Neuronal stem cell (in vitro differentiated cells): ENCODE results near the gene CELF4.
A peak's percentile ranks its signal among the peaks of the same experiment; 100 is the strongest.

Experiments used
- DNase-seq: peaks from one replicate; pipeline ENCODE4 v3.0.0-alpha.2; 2013; ENCODE audit warnings: low spot score
- H2AFZ ChIP-seq: one replicate; pipeline ENCODE4 v1.6.1; 2013; ENCODE audit warnings: mild to moderate bottlenecking, low read length, inconsistent platforms
- H2AK5ac ChIP-seq: 2 replicates; pipeline ENCODE4 v1.6.1; 2013; ENCODE audit warnings: low read depth, mild to moderate bottlenecking, inconsistent platforms, low read length, moderate library complexity, mixed read lengths
- H2BK120ac ChIP-seq: 2 replicates; pipeline ENCODE4 v1.6.1; 2013; ENCODE audit warnings: low read depth, mild to moderate bottlenecking, inconsistent platforms, low read length, moderate library complexity, mixed read lengths
- H2BK12ac ChIP-seq: one replicate; pipeline ENCODE4 v1.6.1; 2013; ENCODE audit warnings: low read length, inconsistent platforms
- H2BK15ac ChIP-seq: 2 replicates; pipeline ENCODE4 v1.6.1; 2013; ENCODE audit warnings: mild to moderate bottlenecking, low read length, inconsistent platforms, mixed read lengths
- H2BK5ac ChIP-seq: one replicate; pipeline ENCODE4 v1.6.1; 2013; ENCODE audit warnings: inconsistent platforms, mild to moderate bottlenecking, low read length, moderate library complexity
- H3K14ac ChIP-seq: one replicate; pipeline ENCODE4 v1.6.1; 2013; ENCODE audit warnings: low read length, inconsistent platforms
- H3K18ac ChIP-seq: 2 replicates; pipeline ENCODE4 v1.6.1; 2013; ENCODE audit warnings: low read length, inconsistent platforms
- H3K23ac ChIP-seq: 2 replicates; pipeline ENCODE4 v1.6.1; 2013; ENCODE audit warnings: low read depth, mild to moderate bottlenecking, mixed read lengths, low read length, inconsistent platforms; ENCODE audit not compliant: poor library complexity
- H3K27ac ChIP-seq: replicated peaks from 3 replicates; pipeline ENCODE4 v1.5.1; 2013; ENCODE audit warnings: low read length, inconsistent platforms
- H3K27me3 ChIP-seq, 3 experiments: 2 replicates each; pipeline ENCODE4 v1.6.1; 2013; ENCODE audit warnings: low read length in 3 of 3, mild to moderate bottlenecking in 2 of 3, inconsistent platforms in 1 of 3, low read depth in 1 of 3, mixed read lengths in 1 of 3, moderate library complexity in 1 of 3; ENCODE audit not compliant: control insufficient read depth in 3 of 3, insufficient read depth in 3 of 3
- H3K36me3 ChIP-seq, 2 donors: replicated peaks in 1 of 2; 2 replicates each; pipeline ENCODE4 v1.6.1; 2013; ENCODE audit warnings: low read length in 2 of 2; ENCODE audit not compliant: control insufficient read depth in 2 of 2, insufficient read depth in 2 of 2
- H3K4ac ChIP-seq: 2 replicates; pipeline ENCODE4 v1.6.1; 2013; ENCODE audit warnings: inconsistent platforms, mild to moderate bottlenecking, low read length, moderate library complexity
- H3K4me1 ChIP-seq, 2 donors: 1 replicate in 1 of 2; 2 replicates in 1 of 2; pipeline ENCODE4 v1.6.1; 2013; ENCODE audit warnings: low read length in 2 of 2, low read depth in 1 of 2; ENCODE audit not compliant: control insufficient read depth in 2 of 2, insufficient read depth in 1 of 2
- H3K4me2 ChIP-seq: one replicate; pipeline ENCODE4 v1.6.1; 2013; ENCODE audit warnings: mild to moderate bottlenecking, low read length, inconsistent platforms; ENCODE audit not compliant: insufficient read depth, poor library complexity, severe bottlenecking
- H3K4me3 ChIP-seq, 2 donors: 2 replicates each; pipeline ENCODE4 v1.5.1; 2013; ENCODE audit warnings: low read length in 2 of 2, mild to moderate bottlenecking in 2 of 2, inconsistent platforms in 1 of 2, moderate library complexity in 1 of 2
- H3K79me1 ChIP-seq: one replicate; pipeline ENCODE4 v1.6.1; 2013; ENCODE audit warnings: low read depth, mild to moderate bottlenecking, inconsistent platforms, low read length, moderate library complexity
- H3K9ac ChIP-seq: one replicate; pipeline ENCODE4 v1.6.1; 2013; ENCODE audit warnings: mild to moderate bottlenecking, low read depth, low read length, inconsistent platforms; ENCODE audit not compliant: poor library complexity
- H3K9me3 ChIP-seq, 2 donors: replicated peaks in 1 of 2; 2 replicates each; pipeline versions ENCODE3 to v1.6.1; 2013; ENCODE audit warnings: low read length in 2 of 2, mild to moderate bottlenecking in 2 of 2, inconsistent platforms in 1 of 2, low read depth in 1 of 2, mixed read lengths in 1 of 2, moderate library complexity in 1 of 2; ENCODE audit not compliant: control insufficient read depth in 2 of 2, insufficient read depth in 1 of 2
- H4K8ac ChIP-seq: one replicate; pipeline ENCODE4 v1.6.1; 2013; ENCODE audit warnings: low read depth, mild to moderate bottlenecking, inconsistent platforms, low read length, moderate library complexity
- H4K91ac ChIP-seq: one replicate; pipeline ENCODE4 v1.6.1; 2013; ENCODE audit warnings: low read length, low read depth, mild to moderate bottlenecking, inconsistent platforms; ENCODE audit not compliant: poor library complexity
- WGBS, 2 donors: extraction: QIAGEN DNeasy Blood & Tissue Kit; methylation state at CpG; one replicate each; pipeline ENCODE4 v1.1.7; 2013; ENCODE audit warnings: missing lambda C conversion rate in 2 of 2, mixed read lengths in 1 of 2; ENCODE audit not compliant: insufficient read length in 2 of 2, insufficient replicate concordance in 1 of 2; ENCODE audit errors: extremely low coverage in 2 of 2; 5-methylcytosine and 5-hydroxymethylcytosine counted together

CELF4 gene

DNA sequence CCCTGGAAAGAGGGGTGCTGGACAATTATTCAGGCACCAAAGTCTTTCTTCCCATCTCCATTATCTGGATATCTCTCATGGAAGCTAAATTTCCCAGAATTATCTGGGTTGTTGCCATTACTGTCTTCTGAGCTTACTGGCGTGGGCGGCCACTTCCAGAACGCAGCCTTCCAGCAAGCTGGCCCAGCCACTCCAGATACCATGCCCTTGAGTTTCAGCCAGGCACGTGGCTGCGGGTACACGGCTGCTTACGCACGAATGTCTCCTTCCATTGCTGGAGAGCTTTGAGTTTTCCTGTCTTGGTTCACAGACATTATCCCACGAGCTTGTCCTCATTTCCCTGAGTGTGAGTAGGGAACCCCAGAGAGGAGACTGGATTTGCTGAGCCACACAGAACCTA, 32.7 kb downstream of the CELF4 start:
- no peaks in the 10 kb centered on the region for H3K9me3 ChIP-seq
- no peak overlapping the region for H2BK15ac ChIP-seq
- no peaks in the 10 kb centered on the region for H3K36me3 ChIP-seq
- no peak overlapping the region for H3K27ac ChIP-seq
- no peak overlapping the region for H3K4ac ChIP-seq
- no peak overlapping the region for H2AK5ac ChIP-seq
- no peak overlapping the region for H3K18ac ChIP-seq
- no peak for DNase-seq
- peaks cover 0 to 13% (median 0%) of the 10 kb centered on the region in 3 experiments for H3K27me3 ChIP-seq
- H3K14ac ChIP-seq, result no peak overlapping the region
- H2AFZ ChIP-seq, result no peak overlapping the region
- no peak overlapping the region for H4K8ac ChIP-seq
- H4K91ac ChIP-seq, result no peak overlapping the region
- peaks cover 0 to 11% of the 10 kb centered on the region in 2 donors for H3K4me1 ChIP-seq
- no peaks in the 10 kb centered on the region for H3K79me1 ChIP-seq
- no peak overlapping the region for H3K9ac ChIP-seq
- no peak overlapping the region for H2BK5ac ChIP-seq
- no peak overlapping the region for H3K4me2 ChIP-seq
- H2BK12ac ChIP-seq, result no peak overlapping the region
- H3K23ac ChIP-seq, result no peak overlapping the region
- H2BK120ac ChIP-seq, result no peak overlapping the region
- no CpG with 5 or more reads among the region's 9 CpGs for WGBS, 2 donors
- H3K4me3 ChIP-seq, result no peak overlapping the region

DNA sequence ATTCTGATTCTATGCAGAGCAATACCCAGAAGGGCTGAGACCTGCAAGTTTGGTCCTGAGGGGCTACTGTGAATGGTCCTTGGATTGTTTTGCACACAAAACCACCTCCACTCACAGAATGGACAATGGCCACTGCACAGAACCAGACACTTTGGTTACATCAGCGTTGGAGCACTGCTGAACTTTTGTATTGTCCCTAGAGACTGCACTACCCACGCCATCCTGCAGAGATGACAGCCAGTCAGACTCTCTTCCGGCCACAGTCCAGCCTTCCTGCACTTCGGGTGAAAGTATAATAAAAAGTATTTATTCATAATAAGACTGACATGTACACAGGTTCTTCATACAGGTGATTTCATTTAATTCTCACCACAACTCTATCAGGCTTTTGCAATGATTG, 35.7 kb downstream of the CELF4 start:
- no peak overlapping the region for H3K4ac ChIP-seq
- no peak for DNase-seq
- no peak overlapping the region for H2BK12ac ChIP-seq

DNA sequence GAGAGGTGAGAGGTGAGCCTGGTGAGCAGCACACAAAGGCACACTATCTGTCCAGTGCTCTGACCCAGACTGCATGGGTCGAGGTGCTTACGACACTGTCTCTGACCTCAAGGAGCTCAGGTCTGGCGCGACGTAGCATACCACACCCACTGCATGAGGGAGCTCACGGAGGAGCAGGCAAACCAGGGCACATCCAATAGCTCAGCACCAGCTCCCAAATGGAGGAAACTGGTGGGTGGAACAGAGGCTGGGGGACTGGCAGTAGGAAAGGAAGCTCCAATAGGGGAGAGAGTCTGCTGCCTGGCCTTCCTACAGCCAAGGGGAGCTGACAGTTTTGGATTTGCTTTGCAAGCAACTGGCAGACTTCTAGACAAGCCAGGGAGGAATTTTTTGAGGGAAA, 36.3 kb downstream of the CELF4 start:
- no peak for DNase-seq
- no peak overlapping the region for H3K27ac ChIP-seq
- H3K14ac ChIP-seq, result no peak overlapping the region
- no peaks in the 10 kb centered on the region for H3K9me3 ChIP-seq
- no peak overlapping the region for H2AFZ ChIP-seq
- no peak overlapping the region for H3K4me2 ChIP-seq
- H4K8ac ChIP-seq, result no peak overlapping the region
- H3K18ac ChIP-seq, result peak overlapping the region; percentile 91
- WGBS, 2 donors, result no CpG with 5 or more reads among the region's 6 CpGs
- H3K23ac ChIP-seq, result no peak overlapping the region
- H3K4me1 ChIP-seq, result peaks cover 0 to 18% of the 10 kb centered on the region in 2 donors
- H4K91ac ChIP-seq, result no peak overlapping the region
- H3K79me1 ChIP-seq, result no peaks in the 10 kb centered on the region
- H3K27me3 ChIP-seq, result peaks cover 0 to 36% (median 8%) of the 10 kb centered on the region in 3 experiments
- no peak overlapping the region for H2BK5ac ChIP-seq
- no peak overlapping the region for H2BK15ac ChIP-seq
- no peak overlapping the region for H3K9ac ChIP-seq
- H3K36me3 ChIP-seq, result no peaks in the 10 kb centered on the region
- no peak overlapping the region for H2BK12ac ChIP-seq
- no peak overlapping the region for H2AK5ac ChIP-seq
- H3K4ac ChIP-seq, result no peak overlapping the region
- no peak overlapping the region for H2BK120ac ChIP-seq
- no peak overlapping the region for H3K4me3 ChIP-seq

More for the DNA sequence above, 35.7 kb downstream of the CELF4 start:
- Histone ChIP-seq H3K36me3 (no peaks in the 10 kb centered on the region), H3K4me3 (no peak overlapping the region), H2BK5ac (no peak overlapping the region), H3K79me1 (no peaks in the 10 kb centered on the region), H4K8ac (no peak overlapping the region), H2AK5ac (no peak overlapping the region), H3K9me3 (no peaks in the 10 kb centered on the region), H3K27ac (no peak overlapping the region), H3K27me3 (peaks cover 0 to 31% (median 7%) of the 10 kb centered on the region in 3 experiments), H3K9ac (no peak overlapping the region), H2BK15ac (peak overlapping the region; percentile 59), H2BK120ac (no peak overlapping the region), H2AFZ (no peak overlapping the region), H4K91ac (no peak overlapping the region), H3K23ac (no peak overlapping the region), H3K4me1 (peaks cover 0 to 20% of the 10 kb centered on the region in 2 donors), H3K4me2 (no peak overlapping the region), H3K14ac (no peak overlapping the region), H3K18ac (no peak overlapping the region)
- no CpG with 5 or more reads among the region's 4 CpGs for WGBS, 2 donors

DNA sequence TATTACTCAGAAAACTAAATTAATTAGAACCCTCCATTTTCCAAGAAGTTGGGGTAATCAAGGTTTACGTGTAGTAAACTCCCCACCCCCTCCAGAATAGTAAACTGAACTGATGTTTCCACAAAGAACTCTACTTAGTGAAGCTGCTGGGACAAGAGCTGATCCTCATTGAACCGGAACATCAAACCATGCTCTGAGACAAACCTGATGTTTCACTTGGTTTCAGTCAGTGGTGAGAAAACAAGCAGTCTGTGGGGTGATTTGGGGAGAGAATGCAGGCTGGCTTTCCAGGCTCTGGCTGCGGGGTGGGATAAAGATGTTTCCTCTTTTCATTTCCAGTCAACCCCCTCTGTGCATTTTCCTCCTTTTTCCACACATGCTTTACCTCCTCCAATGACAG, 38.2 kb downstream of the CELF4 start:
- Histone ChIP-seq H3K9me3 (no peaks in the 10 kb centered on the region), H4K8ac (no peak overlapping the region), H2BK15ac (no peak overlapping the region), H3K23ac (no peak overlapping the region), H2BK5ac (no peak overlapping the region), H3K18ac (no peak overlapping the region), H2BK120ac (no peak overlapping the region), H3K4me1 (peaks cover 0 to 20% of the 10 kb centered on the region in 2 donors), H3K27ac (no peak overlapping the region), H3K79me1 (no peaks in the 10 kb centered on the region), H2AK5ac (no peak overlapping the region), H4K91ac (no peak overlapping the region), H3K4ac (no peak overlapping the region), H3K36me3 (no peaks in the 10 kb centered on the region), H2BK12ac (no peak overlapping the region), H3K4me2 (no peak overlapping the region), H3K9ac (no peak overlapping the region), H2AFZ (no peak overlapping the region), H3K14ac (no peak overlapping the region), H3K27me3 (peaks cover 0 to 53% (median 15%) of the 10 kb centered on the region in 3 experiments), H3K4me3 (no peak overlapping the region)
- no CpG with 5 or more reads among the region's 3 CpGs for WGBS, 2 donors
- DNase-seq, result no peak
